SHP77 treated with DMSO at 0.1 percent for 48 hours (cell line): ENCODE measurements around the gene SEC14L3.

Experiments used
- DNase-seq: peaks from one replicate; lab custom pipeline; 2025; lab: John Stamatoyannopoulos, UW

Gene SEC14L3

DNA sequence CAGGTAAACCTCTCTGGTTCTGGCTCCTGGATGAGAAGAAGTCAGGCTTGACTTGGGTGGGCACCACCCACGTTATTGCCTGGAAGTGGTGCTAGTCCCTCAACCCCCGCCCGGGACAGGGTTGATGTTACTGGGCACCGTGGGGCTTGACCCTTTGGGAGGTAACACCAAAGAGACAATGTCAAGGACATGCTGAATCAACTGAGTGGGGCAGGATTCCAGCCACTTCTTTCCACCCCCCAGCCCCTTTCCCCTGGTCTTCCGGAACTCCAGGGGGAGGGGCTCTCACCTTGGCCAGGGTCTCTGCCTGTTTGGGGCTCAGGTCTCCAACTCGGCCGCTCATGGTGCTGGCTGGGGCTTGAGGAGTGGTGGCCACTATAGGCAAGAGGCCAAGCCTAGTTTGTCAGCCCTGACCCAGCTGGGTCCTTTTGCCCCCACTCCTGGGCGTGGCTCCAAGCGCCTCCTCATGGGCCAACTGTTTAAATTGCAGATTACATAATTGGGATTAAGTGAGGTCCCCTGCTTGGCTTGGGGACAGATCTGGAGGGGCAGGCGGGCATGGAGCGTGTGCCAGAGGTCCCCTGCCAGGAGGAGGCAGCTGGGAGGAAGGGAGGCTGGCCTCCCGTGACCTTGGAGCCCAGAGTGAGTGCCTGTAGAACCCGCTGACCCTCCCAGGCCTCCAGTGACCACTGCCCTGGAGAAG lies at the start of gene SEC14L3:
TSS of gene SEC14L3 (minus strand) at position 402 of the 703 bp plus-strand sequence. CDS start at position 343, 59 bp downstream.
- no peak for DNase-seq

- no peak for DNase-seq
Measured at GRCh38 chr22:30519842-30520425, 48.1 kb upstream of the SEC14L3 start.

DNA sequence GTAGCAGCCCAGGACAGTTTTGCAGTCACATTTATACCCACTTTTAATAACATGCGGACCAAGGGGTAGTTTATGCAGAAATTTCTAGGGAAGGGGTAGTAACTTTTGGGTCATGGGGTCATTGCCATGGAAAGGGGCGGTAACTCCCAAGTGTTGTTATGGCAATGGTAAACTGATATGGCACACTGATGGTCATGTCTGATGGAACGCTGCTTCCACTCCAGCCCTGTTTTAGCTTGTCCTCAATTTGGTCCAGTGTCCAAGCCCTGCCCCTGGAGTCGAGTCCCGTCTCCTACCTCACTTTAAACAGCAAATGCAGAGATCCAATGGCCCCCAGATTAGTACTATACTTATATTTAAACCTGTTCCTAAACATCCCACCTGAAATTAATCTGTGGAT lies 44.9 kb upstream of the SEC14L3 start:
- no peak for DNase-seq

DNA sequence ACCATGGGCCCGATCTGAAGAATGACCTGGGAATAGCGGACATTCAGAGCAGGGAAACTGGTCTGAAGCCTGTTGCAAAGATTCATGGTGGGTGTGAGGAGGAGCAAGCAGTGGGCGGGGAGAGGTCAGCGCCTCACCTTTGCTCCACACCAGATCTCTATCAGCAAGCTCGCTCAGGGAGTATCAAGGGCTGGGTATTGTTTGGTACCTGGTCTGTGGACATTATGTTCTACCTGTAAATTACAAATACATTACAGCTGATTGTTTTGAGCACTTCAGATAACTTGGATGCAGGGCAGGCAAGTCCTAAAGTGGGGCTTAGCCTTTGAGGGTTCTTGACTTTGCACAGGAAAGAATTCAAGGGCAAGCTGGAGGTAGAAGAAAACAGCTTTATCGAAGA lies 44.5 kb upstream of the SEC14L3 start:
- no peak for DNase-seq

GRCh38 chr22:30514252-30514651 lies 42.4 kb upstream of the SEC14L3 start:
- DNase-seq = no peak

GRCh38 chr22:30513462-30513861 lies 41.6 kb upstream of the SEC14L3 start:
- DNase-seq = no peak

DNA sequence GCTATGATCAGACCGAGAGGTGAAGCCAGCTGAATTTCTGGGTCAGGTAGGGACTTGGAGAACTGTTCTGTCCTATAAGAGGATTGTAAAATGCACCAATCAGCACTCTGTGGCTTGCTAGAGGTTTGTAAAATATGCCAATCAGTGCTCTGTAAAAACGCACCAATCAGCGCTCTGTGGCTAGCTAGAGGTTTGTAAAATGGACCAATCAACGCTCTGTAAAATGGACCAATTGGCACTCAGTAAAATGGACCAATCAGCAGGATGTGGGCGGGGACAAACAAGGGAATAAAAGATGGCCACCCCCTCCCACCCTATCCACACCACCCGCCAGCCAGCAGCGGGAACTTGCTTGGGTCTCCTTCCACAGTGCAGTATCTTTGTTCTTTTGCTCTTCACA lies 40.1 kb upstream of the SEC14L3 start:
- DNase-seq = no peak

DNA sequence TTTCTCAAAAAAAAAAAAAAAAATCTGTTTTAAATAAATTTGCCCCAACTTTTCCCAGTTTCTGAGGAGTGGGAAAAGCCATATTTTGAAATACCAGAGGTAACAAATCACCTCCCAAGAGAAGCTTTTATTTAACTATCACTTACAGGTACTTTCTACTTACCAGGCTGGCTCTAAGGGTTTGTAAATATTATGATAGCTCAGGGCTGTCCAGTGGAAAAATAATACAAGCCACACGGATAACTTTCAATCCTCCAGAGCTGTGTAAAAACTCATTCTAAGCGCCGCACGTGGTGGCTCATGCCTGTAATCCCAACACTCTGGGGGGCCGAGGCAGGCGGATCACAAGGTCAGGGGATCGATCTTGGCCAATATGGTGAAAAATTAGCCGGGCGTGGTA lies 39.3 kb upstream of the SEC14L3 start:
- DNase-seq = no peak

DNA sequence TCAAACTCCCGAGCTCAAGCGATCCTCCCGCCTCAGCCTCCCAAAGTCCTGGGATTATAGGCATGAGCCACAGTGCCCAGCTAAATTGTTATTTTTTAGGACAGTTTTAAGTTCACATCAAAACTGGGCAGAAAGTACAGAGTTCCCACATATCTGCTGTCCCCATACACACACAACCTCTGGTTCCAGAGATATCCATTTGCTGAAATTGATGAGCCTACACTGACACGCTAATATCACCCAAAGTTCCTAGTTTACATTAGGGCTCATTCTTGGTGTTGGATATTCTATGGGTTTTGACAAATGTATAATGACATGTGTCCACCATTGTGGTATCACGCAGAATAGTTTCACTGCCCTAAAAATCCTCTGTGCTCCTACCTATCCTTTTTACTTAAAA lies 36.4 kb upstream of the SEC14L3 start:
- DNase-seq = no peak

DNA sequence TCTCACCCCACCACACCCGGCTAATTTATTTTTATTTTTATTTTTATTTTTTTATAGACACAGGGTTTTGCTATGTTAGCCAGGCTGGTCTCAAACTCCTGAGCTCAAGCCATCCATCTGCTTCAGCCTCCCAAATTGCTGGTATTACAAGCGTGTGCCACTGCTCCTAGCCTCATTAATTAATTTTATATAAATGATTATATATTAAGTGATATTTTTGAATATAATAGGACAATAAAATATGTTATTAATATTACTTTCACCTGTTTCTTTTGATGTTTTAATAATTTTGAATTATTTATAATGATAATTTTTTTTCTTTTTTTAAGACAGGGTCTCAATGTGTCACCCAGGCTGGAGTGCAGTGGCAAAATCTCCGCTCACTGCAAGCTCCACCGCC lies 35.9 kb upstream of the SEC14L3 start:
- DNase-seq = no peak

- no peak for DNase-seq
Measured at GRCh38 chr22:30506507-30506968, 34.7 kb upstream of the SEC14L3 start.

- no peak for DNase-seq
Measured at GRCh38 chr22:30503551-30503950, 31.7 kb upstream of the SEC14L3 start.

GRCh38 chr22:30502911-30503310 lies 31.1 kb upstream of the SEC14L3 start:
- DNase-seq = no peak

- DNase-seq = no peak
Measured at GRCh38 chr22:30502153-30502552, 30.3 kb upstream of the SEC14L3 start.

DNA sequence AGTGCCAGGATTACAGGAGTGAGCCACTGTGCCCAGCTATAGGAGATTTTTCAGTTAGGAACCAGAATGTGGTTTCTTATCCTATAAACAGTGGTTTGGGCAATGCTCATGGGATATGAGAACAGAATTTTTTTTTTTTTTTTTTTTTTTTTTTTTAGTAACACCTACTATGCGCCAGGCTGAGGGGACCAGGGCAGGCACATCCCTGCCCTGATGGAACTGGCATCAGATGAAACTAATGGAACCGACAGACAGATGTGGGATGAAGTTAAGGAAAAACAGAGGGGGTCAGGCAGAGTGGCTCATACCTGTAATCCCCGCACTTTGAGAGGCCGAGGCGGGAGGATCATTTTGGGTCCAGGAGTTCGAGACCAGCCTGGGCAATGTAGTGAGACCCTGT lies 28.8 kb upstream of the SEC14L3 start:
- DNase-seq = no peak

DNA sequence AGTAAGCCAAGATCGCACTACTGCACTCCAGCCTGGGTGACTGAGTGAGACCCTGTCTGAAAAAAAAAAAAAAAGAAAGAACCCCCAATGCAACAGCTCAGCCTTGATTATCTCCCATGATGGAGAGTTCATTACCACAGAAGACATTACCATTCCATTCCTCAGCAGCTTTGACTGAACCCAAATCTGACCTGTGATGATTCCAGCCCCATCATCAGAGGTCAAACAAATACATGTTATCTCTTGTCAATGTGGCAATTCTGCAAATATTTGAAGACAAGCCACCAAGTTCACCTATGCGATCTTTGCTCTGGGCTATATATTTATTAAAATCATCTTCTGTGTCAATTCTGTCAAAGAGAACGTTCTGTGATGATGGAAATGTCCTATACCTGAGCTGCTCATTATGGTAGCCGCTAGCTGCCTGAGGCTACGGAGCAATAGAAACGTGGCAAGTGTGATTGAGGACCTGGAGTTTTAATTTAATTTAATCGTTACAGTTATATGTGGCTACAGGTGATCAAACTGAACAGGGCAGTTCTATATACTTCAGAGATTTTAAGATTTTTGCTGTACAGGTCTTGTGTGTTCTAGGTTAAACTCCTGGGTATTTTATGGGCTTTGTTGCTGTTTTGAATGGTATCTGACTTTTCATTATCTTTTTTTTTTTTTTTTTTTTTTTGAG lies 25.8 kb upstream of the SEC14L3 start:
- no peak for DNase-seq

DNA sequence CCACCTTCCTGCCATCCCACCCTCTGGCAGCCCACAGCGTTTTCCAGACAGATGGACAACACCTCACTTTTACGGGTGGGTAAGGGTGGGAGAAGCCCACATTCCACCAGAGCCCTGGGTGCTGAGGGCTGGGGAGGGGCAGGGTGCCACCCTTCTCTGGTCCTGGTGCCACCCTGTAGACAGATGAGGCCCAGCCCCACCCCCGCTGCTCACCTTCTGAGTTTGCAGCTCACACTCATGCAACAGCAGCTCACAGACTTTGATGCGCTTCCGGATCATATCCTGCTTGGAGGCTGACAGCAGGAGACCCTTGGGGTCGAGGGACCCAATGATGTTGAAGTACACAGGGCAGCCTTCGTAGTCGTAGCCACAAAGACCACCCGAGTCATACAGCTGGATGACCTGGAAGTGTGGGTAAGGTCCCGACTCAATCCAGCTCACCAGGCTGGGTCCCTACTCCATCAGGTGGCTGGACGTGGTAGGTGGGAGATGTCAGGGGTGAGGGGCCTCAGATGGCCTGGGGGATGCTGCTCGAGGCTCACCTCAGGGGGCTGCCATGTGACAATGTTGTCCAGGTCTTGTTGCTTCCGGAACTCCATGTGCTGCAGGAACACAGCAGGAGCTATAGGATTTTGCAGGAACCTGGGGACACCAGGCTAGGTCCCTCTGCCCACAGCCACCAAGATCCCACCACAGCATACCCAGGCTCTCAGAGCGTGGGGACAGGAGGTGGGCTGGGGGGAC lies 23.4 kb upstream of the SEC14L3 start:
- no peak for DNase-seq

DNA sequence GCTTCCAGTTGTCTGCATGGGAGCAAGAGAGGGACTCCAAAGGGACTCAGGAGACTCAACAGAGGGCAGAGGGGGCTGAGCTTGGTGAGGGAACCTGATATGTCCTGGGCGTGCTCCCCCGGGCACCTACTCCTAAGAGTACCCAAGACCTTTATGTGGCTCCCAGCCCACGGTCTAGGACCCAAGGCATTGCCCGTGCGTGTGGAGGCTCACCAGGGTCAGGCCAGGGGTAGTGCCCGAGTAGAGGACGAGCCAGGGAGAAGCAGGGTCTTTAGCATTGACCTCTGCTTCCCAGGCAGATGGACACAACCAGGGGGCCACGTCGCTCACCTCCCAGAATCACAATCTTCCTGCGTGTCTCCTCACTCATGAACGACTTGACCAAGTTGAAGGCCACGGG lies 20.3 kb upstream of the SEC14L3 start:
- no peak for DNase-seq

- no peak for DNase-seq
Measured at GRCh38 chr22:30491381-30491780, 19.6 kb upstream of the SEC14L3 start.

- no peak for DNase-seq
Measured at GRCh38 chr22:30490399-30490798, 18.6 kb upstream of the SEC14L3 start.

DNA sequence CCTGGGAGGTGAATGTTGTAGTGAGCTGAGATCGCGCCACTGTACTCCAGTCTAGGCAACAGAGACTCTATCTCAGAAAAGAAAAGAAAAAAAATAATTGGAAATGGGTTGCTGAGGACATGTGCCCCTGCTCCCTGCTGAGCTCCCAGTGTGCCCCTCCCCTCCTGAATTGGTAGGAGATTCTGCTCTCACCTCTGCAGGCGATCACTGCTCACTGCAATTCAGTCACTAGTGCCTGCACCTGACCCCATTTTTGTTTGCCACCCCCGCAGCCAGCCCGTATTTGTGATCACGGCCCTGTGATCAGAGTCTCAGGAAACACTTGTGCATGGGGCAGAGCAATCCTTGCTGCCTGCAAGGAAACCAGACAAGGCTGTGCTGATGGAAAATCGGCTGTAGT lies 16.3 kb upstream of the SEC14L3 start:
- no peak for DNase-seq

DNA sequence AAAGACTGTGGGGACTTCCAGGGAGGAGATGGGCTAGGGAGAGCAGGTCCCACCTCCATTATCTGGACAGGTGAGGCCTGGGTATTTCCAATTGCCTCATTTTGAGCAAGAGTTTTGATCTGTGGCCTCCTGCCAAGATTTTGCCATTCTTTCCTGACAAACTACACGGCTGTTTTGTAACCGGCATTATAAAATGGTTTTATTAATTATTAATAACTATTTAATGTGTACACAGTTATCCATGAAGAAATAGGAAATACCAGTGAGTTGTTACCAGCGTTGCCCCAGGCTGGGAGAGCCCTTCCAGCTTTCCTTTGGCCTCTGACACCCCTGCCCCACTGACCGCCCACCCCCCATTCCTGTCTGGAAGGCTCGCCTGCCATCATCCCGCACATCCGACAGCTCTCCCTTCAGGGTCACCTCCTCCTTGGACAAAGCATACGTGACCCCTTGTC lies 14.9 kb upstream of the SEC14L3 start:
- no peak for DNase-seq

DNA sequence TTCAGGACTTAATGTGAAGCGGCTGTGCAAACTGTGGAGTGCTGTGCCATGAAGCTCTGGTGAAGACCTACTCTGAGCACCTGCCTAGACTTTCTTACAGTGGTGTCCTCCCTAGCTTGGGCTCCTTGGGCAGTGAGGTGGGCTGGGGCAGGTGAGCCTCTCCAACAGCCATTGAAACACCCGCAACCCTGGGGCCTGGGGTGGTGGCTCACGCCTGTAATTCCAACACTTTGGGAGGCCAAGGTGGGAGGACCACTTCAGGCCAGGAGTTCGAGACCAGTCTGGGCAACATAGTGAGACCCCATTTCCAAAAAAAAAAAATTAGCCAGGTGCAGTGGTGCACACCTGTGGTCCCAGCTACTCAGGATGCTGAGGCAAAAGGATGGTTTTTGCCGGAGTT lies 14.3 kb upstream of the SEC14L3 start:
- no peak for DNase-seq
